ENCODE data around the gene F12. TPM values are rescaled to one million over a fixed set of nuclear protein-coding genes. Genes with fewer than 3 reads are reported as not detected.

Gene F12
- total and polyA plus RNA-seq, 2 donors: 0.19 to 1.2 TPM

DNA sequence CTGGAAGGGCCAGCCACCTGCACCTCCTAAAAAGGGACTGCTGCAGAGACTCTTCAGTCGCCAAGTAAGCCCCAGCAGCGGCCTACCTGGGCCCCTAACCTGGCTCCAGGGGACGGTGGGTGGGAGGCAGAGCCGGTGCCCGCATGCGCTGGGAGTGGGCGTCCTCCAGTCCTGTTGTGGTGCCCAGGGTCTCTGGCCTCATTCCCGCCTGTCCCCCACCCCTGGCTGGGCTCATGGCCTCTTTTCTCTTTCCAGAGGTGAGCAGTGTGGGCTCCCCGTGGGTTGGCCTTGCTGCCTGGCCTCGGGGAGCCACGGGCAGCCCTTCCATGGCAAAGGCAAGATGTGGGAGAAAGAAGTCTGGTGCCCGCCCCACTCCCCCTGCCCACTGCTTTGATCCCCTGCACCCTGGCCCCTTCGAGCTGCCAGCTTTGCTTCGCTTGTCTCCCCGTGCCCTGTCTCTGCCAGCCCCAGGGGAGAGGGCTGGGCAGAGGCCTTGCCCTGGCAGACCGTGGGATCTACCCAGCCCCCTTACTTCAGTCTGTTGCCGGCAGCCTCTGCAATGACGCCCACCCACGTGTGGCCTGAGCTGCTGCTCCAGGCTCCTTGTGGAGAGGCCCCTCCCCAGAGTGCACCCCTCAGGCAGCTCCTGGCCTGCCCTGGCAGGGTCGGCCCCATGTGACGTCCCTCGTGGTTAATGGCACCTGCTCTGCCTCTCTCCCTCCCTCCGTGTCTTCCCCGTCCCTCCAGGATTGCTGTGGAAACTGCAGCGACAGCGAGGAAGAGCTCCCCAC, 31.8 kb upstream of the F12 start:
- peaks cover 62 to 72% of the 10 kb centered on the region in 2 donors for H3K36me3 ChIP-seq (ENCODE audit: control insufficient read depth in 2 of 2, insufficient read depth in 2 of 2, low read length in 1 of 2)
- DNase-seq (ENCODE audit: low read depth in 6 of 9, low spot score in 9 of 9): no peak
- H3K4me3 ChIP-seq (ENCODE audit: low read length in 2 of 2): no peak overlapping the region
- H3K4me1 ChIP-seq (ENCODE audit: control insufficient read depth in 2 of 2, insufficient read depth in 2 of 2, low read length in 2 of 2): peaks cover 8 to 22% of the 10 kb centered on the region in 2 donors
- no peaks in the 10 kb centered on the region for H3K9me3 ChIP-seq (ENCODE audit: control insufficient read depth in 2 of 2, insufficient read depth in 1 of 2, low read length in 1 of 2)
- peaks cover 0 to 2% of the 10 kb centered on the region in 2 donors for H3K27me3 ChIP-seq (ENCODE audit: control insufficient read depth in 2 of 2, insufficient read depth in 1 of 2, low read length in 1 of 2)
- H3K27ac ChIP-seq (ENCODE audit: low read depth in 1 of 2, low read length in 1 of 2): no peak overlapping the region
- WGBS: 95% methylated on average over 26 of the region's 26 CpGs

DNA sequence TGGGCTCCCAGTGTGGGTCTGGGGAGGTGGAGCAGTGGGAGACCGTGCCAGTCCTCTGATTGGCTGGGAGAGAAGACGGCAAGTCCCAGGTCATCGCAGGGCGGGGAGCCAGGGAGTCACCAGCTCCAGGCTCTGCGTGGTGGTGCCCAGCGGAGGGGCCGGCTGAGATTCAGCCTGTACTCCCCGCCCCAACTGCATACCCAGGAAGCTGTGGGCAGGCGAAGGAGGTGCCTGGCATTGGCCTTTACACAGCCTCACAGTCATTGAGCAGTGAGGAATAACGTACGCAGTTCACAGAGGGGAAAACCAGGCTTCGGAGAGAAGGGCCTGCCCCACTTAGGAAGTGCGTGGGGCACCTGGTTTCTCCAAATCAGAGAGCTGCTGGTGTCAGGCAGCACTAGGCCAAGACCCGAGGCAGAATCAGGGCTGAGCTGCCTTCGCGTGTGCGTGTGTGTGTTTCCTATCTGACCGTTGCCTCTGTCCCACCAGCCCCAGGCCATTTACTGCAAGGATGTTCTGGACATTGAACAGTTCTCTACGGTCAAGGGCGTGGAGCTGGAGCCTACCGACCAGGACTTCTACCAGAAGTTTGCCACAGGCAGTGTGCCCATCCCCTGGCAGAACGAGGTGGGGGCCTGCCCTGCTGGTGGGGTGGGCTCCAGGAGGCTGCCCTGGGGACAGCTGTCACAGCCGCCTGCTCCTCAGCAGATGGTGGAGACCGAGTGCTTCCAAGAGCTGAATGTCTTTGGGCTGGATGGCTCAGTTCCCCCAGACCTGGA, 31.0 kb upstream of the F12 start:
- DNase-seq (ENCODE audit: low read depth in 6 of 9, low spot score in 9 of 9): no peak
- no peak overlapping the region for H3K27ac ChIP-seq (ENCODE audit: low read depth in 1 of 2, low read length in 1 of 2)
- H3K9me3 ChIP-seq (ENCODE audit: control insufficient read depth in 2 of 2, insufficient read depth in 1 of 2, low read length in 1 of 2): no peaks in the 10 kb centered on the region
- H3K36me3 ChIP-seq (ENCODE audit: control insufficient read depth in 2 of 2, insufficient read depth in 2 of 2, low read length in 1 of 2): peaks cover 70 to 80% of the 10 kb centered on the region in 2 donors
- H3K27me3 ChIP-seq (ENCODE audit: control insufficient read depth in 2 of 2, insufficient read depth in 1 of 2, low read length in 1 of 2): no peaks in the 10 kb centered on the region
- H3K4me1 ChIP-seq (ENCODE audit: control insufficient read depth in 2 of 2, insufficient read depth in 2 of 2, low read length in 2 of 2): peaks cover 2 to 15% of the 10 kb centered on the region in 2 donors
- no peak overlapping the region for H3K4me3 ChIP-seq (ENCODE audit: low read length in 2 of 2)
- WGBS: 97% methylated on average over 24 of the region's 24 CpGs

GRCh38 chr5:177439518-177440053, 30.2 kb upstream of the F12 start:
- Histone ChIP-seq H3K27me3 (ENCODE audit: control insufficient read depth in 2 of 2, insufficient read depth in 1 of 2, low read length in 1 of 2) (no peaks in the 10 kb centered on the region), H3K4me3 (ENCODE audit: low read length in 2 of 2) (no peak overlapping the region), H3K27ac (ENCODE audit: low read depth in 1 of 2, low read length in 1 of 2) (no peak overlapping the region), H3K36me3 (ENCODE audit: control insufficient read depth in 2 of 2, insufficient read depth in 2 of 2, low read length in 1 of 2) (peaks cover 78 to 88% of the 10 kb centered on the region in 2 donors), H3K4me1 (ENCODE audit: control insufficient read depth in 2 of 2, insufficient read depth in 2 of 2, low read length in 2 of 2) (peaks cover 0 to 12% of the 10 kb centered on the region in 2 donors), H3K9me3 (ENCODE audit: control insufficient read depth in 2 of 2, insufficient read depth in 1 of 2, low read length in 1 of 2) (no peaks in the 10 kb centered on the region)
- DNase-seq (ENCODE audit: low read depth in 6 of 9, low spot score in 9 of 9): no peak
- WGBS: 99% methylated on average over 4 of the region's 4 CpGs

- DNase-seq (ENCODE audit: low read depth in 6 of 9, low spot score in 9 of 9): no peak
- WGBS: 98% methylated on average over 10 of the region's 10 CpGs
- Histone ChIP-seq H3K4me1 (ENCODE audit: control insufficient read depth in 2 of 2, insufficient read depth in 2 of 2, low read length in 2 of 2) (peaks cover 0 to 17% of the 10 kb centered on the region in 2 donors), H3K27ac (ENCODE audit: low read depth in 1 of 2, low read length in 1 of 2) (no peak overlapping the region), H3K4me3 (ENCODE audit: low read length in 2 of 2) (no peak overlapping the region), H3K9me3 (ENCODE audit: control insufficient read depth in 2 of 2, insufficient read depth in 1 of 2, low read length in 1 of 2) (no peaks in the 10 kb centered on the region), H3K27me3 (ENCODE audit: control insufficient read depth in 2 of 2, insufficient read depth in 1 of 2, low read length in 1 of 2) (no peaks in the 10 kb centered on the region), H3K36me3 (ENCODE audit: control insufficient read depth in 2 of 2, insufficient read depth in 2 of 2, low read length in 1 of 2) (peaks cover 88 to 96% of the 10 kb centered on the region in 2 donors)
Measured at GRCh38 chr5:177438468-177438867, 29.1 kb upstream of the F12 start.

GRCh38 chr5:177437623-177438022, 28.3 kb upstream of the F12 start:
- no peak overlapping the region for H3K4me3 ChIP-seq (ENCODE audit: low read length in 2 of 2)
- no peaks in the 10 kb centered on the region for H3K27me3 ChIP-seq (ENCODE audit: control insufficient read depth in 2 of 2, insufficient read depth in 1 of 2, low read length in 1 of 2)
- H3K4me1 ChIP-seq (ENCODE audit: control insufficient read depth in 2 of 2, insufficient read depth in 2 of 2, low read length in 2 of 2): peaks cover 1 to 25% of the 10 kb centered on the region in 2 donors
- H3K36me3 ChIP-seq (ENCODE audit: control insufficient read depth in 2 of 2, insufficient read depth in 2 of 2, low read length in 1 of 2): peaks cover 88 to 96% of the 10 kb centered on the region in 2 donors
- DNase-seq (ENCODE audit: low read depth in 6 of 9, low spot score in 9 of 9): no peak
- no peaks in the 10 kb centered on the region for H3K9me3 ChIP-seq (ENCODE audit: control insufficient read depth in 2 of 2, insufficient read depth in 1 of 2, low read length in 1 of 2)
- no peak overlapping the region for H3K27ac ChIP-seq (ENCODE audit: low read depth in 1 of 2, low read length in 1 of 2)
- WGBS: 96% methylated on average over 4 of the region's 4 CpGs

GRCh38 chr5:177435847-177436536, 26.6 kb upstream of the F12 start:
- H3K9me3 ChIP-seq (ENCODE audit: control insufficient read depth in 2 of 2, insufficient read depth in 1 of 2, low read length in 1 of 2): no peaks in the 10 kb centered on the region
- 96% methylated on average over 37 of the region's 37 CpGs for WGBS
- H3K27me3 ChIP-seq (ENCODE audit: control insufficient read depth in 2 of 2, insufficient read depth in 1 of 2, low read length in 1 of 2): no peaks in the 10 kb centered on the region
- H3K4me3 ChIP-seq (ENCODE audit: low read length in 2 of 2): no peak overlapping the region
- peaks cover 86 to 96% of the 10 kb centered on the region in 2 donors for H3K36me3 ChIP-seq (ENCODE audit: control insufficient read depth in 2 of 2, insufficient read depth in 2 of 2, low read length in 1 of 2)
- no peak for DNase-seq (ENCODE audit: low read depth in 6 of 9, low spot score in 9 of 9)
- H3K4me1 ChIP-seq (ENCODE audit: control insufficient read depth in 2 of 2, insufficient read depth in 2 of 2, low read length in 2 of 2): peaks cover 18 to 41% of the 10 kb centered on the region in 2 donors
- H3K27ac ChIP-seq (ENCODE audit: low read depth in 1 of 2, low read length in 1 of 2): no peak overlapping the region

GRCh38 chr5:177434942-177435738, 25.8 kb upstream of the F12 start:
- no peaks in the 10 kb centered on the region for H3K27me3 ChIP-seq (ENCODE audit: control insufficient read depth in 2 of 2, insufficient read depth in 1 of 2, low read length in 1 of 2)
- H3K4me3 ChIP-seq (ENCODE audit: low read length in 2 of 2): no peak overlapping the region
- H3K4me1 ChIP-seq (ENCODE audit: control insufficient read depth in 2 of 2, insufficient read depth in 2 of 2, low read length in 2 of 2): peaks cover 26 to 50% of the 10 kb centered on the region in 2 donors
- 98% methylated on average over 20 of the region's 20 CpGs for WGBS
- H3K27ac ChIP-seq (ENCODE audit: low read depth in 1 of 2, low read length in 1 of 2): no peak overlapping the region
- peaks cover 78 to 96% of the 10 kb centered on the region in 2 donors for H3K36me3 ChIP-seq (ENCODE audit: control insufficient read depth in 2 of 2, insufficient read depth in 2 of 2, low read length in 1 of 2)
- DNase-seq (ENCODE audit: low read depth in 6 of 9, low spot score in 9 of 9): no peak
- H3K9me3 ChIP-seq (ENCODE audit: control insufficient read depth in 2 of 2, insufficient read depth in 1 of 2, low read length in 1 of 2): no peaks in the 10 kb centered on the region

DNA sequence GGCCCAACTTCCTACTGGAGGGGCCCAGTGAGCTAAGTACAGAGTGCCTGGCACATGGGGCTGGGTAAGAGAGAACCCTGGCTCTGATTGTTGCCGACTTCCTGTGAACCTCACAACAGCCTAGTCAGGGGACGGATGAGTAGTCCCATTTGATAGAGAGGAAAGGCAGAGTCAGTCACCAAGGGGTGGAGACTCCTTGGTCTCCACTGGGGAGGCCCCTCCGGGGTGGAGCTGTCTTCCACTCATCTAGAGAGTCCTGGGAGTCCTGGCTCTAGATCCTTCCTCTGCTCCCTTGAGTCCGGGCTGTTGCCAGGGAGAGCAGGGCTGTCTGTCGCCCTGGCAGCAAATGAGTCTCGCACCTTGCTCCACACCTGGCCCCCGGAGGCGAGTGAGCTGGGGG, 25.1 kb upstream of the F12 start:
- Histone ChIP-seq H3K4me3 (ENCODE audit: low read length in 2 of 2) (no peak overlapping the region), H3K4me1 (ENCODE audit: control insufficient read depth in 2 of 2, insufficient read depth in 2 of 2, low read length in 2 of 2) (peaks cover 33 to 57% of the 10 kb centered on the region in 2 donors), H3K36me3 (ENCODE audit: control insufficient read depth in 2 of 2, insufficient read depth in 2 of 2, low read length in 1 of 2) (peaks cover 74 to 95% of the 10 kb centered on the region in 2 donors), H3K9me3 (ENCODE audit: control insufficient read depth in 2 of 2, insufficient read depth in 1 of 2, low read length in 1 of 2) (no peaks in the 10 kb centered on the region), H3K27ac (ENCODE audit: low read depth in 1 of 2, low read length in 1 of 2) (no peak overlapping the region), H3K27me3 (ENCODE audit: control insufficient read depth in 2 of 2, insufficient read depth in 1 of 2, low read length in 1 of 2) (no peaks in the 10 kb centered on the region)
- 96% methylated on average over 8 of the region's 8 CpGs for WGBS
- no peak for DNase-seq (ENCODE audit: low read depth in 6 of 9, low spot score in 9 of 9)
